Measurements from ENCODE around the gene DMD.

DMD gene

GRCh38 chrX:33178218-33178617 lies 33.1 kb downstream of the DMD start:
- H3K9ac ChIP-seq (ENCODE audit: low read length) = no peak overlapping the region
- no peaks in the 10 kb centered on the region for H3K27me3 ChIP-seq (ENCODE audit: low read depth, low read length)
- H3K79me2 ChIP-seq (ENCODE audit: low read length) = no peaks in the 10 kb centered on the region
- no peak overlapping the region for H2AFZ ChIP-seq (ENCODE audit: low read depth, low read length)
- TF ChIP-seq EZH2phosphoT487 (IDR thresholded peaks at IDR 0.05; ENCODE audit: low read depth) = no peak
- TF ChIP-seq, protein P1, sequence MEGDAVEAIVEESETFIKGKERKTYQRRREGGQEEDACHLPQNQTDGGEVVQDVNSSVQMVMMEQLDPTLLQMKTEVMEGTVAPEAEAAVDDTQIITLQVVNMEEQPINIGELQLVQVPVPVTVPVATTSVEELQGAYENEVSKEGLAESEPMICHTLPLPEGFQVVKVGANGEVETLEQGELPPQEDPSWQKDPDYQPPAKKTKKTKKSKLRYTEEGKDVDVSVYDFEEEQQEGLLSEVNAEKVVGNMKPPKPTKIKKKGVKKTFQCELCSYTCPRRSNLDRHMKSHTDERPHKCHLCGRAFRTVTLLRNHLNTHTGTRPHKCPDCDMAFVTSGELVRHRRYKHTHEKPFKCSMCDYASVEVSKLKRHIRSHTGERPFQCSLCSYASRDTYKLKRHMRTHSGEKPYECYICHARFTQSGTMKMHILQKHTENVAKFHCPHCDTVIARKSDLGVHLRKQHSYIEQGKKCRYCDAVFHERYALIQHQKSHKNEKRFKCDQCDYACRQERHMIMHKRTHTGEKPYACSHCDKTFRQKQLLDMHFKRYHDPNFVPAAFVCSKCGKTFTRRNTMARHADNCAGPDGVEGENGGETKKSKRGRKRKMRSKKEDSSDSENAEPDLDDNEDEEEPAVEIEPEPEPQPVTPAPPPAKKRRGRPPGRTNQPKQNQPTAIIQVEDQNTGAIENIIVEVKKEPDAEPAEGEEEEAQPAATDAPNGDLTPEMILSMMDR (IDR thresholded peaks at IDR 0.05; ENCODE audit: low read depth, low read length) = no peak
- no peak overlapping the region for H3K4me3 ChIP-seq (ENCODE audit: low read length)
- peaks cover 60% of the 10 kb centered on the region for H3K4me1 ChIP-seq (ENCODE audit: low read length)
- H3K36me3 ChIP-seq (replicated peaks; ENCODE audit: low read depth, low read length) = peaks cover 23% of the 10 kb centered on the region
- peaks cover 13% of the 10 kb centered on the region for H3K9me3 ChIP-seq (ENCODE audit: insufficient read depth, low read length)
- H3K4me2 ChIP-seq (ENCODE audit: low read length) = no peak overlapping the region
- no peak overlapping the region for H3K27ac ChIP-seq (ENCODE audit: low read length)
- H4K20me1 ChIP-seq (ENCODE audit: insufficient read depth, low read length) = no peaks in the 10 kb centered on the region

DNA sequence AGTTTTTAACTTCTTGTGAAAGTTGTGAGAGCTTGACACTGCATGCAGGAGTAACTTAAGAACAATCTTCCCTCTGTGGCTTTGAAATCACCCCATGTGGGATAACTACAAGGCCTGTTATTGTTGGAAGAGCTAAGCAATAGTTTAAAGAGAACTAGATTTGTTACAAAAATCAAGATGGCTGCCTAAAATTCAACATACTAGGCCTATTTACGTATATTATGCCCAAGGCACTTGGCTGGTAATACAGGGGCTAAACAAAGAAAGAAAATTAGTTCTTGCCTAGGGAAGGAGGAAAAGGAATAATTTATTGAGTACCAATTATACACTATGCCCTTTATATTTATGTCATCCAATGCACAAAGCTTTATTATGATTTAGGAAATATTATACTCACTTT lies 36.1 kb downstream of the DMD start:
- no peak overlapping the region for H3K4me3 ChIP-seq (ENCODE audit: low read length)
- H3K4me2 ChIP-seq (ENCODE audit: low read length) = peak overlapping the region; percentile 65; the same call in 1 of the 2 replicates
- TF ChIP-seq, protein P1 (IDR thresholded peaks at IDR 0.05; ENCODE audit: low read depth, low read length) = no peak
- TF ChIP-seq EZH2phosphoT487 (IDR thresholded peaks at IDR 0.05; ENCODE audit: low read depth) = no peak
- peak overlapping the region; percentile 42 for H3K9ac ChIP-seq (ENCODE audit: low read length)
- H4K20me1 ChIP-seq (ENCODE audit: insufficient read depth, low read length) = no peaks in the 10 kb centered on the region
- H3K36me3 ChIP-seq (replicated peaks; ENCODE audit: low read depth, low read length) = peaks cover 12% of the 10 kb centered on the region
- H2AFZ ChIP-seq (ENCODE audit: low read depth, low read length) = peak overlapping the region; percentile 65; the same call in 1 of the 2 replicates
- no peaks in the 10 kb centered on the region for H3K79me2 ChIP-seq (ENCODE audit: low read length)
- H3K27ac ChIP-seq (ENCODE audit: low read length) = peak overlapping the region; percentile 94
- peaks cover 67% of the 10 kb centered on the region for H3K4me1 ChIP-seq (ENCODE audit: low read length)
- peaks cover 5% of the 10 kb centered on the region; the same call in 1 of the 2 replicates for H3K9me3 ChIP-seq (ENCODE audit: insufficient read depth, low read length)
- no peaks in the 10 kb centered on the region for H3K27me3 ChIP-seq (ENCODE audit: low read depth, low read length)

DNA sequence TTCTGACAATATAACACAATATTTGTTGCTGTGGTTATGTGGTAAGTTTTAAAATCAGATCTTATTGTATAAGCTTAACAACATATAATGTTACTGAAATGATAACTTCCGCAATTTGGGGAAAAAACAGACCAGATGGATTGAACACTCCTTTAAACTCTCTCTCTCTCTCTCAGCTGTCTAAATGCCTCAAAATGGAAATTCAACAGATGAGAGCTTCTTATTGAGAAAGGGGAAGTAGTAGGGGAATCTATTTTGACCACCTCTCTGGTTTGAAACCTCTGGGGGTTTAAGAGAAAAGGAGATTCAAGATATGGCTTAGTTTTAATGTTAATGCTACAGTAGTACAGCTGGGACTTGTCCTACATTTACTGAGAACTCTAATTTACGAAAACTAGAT lies 40.3 kb downstream of the DMD start:
- Histone ChIP-seq H3K27me3 (ENCODE audit: low read depth, low read length) (no peaks in the 10 kb centered on the region), H3K4me3 (ENCODE audit: low read length) (peak overlapping the region; percentile 17; the same call in 1 of the 2 replicates), H3K4me1 (ENCODE audit: low read length) (peaks cover 63% of the 10 kb centered on the region), H3K4me2 (ENCODE audit: low read length) (peak overlapping the region; percentile 74), H3K36me3 (replicated peaks; ENCODE audit: low read depth, low read length) (peaks cover 22% of the 10 kb centered on the region), H2AFZ (ENCODE audit: low read depth, low read length) (peak overlapping the region; percentile 23; the same call in 1 of the 2 replicates), H3K9ac (ENCODE audit: low read length) (peak overlapping the region; percentile 62; the same call in 1 of the 2 replicates), H3K9me3 (ENCODE audit: insufficient read depth, low read length) (no peaks in the 10 kb centered on the region), H3K27ac (ENCODE audit: low read length) (peak overlapping the region; percentile 94), H4K20me1 (ENCODE audit: insufficient read depth, low read length) (no peaks in the 10 kb centered on the region), H3K79me2 (ENCODE audit: low read length) (no peaks in the 10 kb centered on the region)
- TF ChIP-seq EZH2phosphoT487 (IDR thresholded peaks at IDR 0.05; ENCODE audit: low read depth) = no peak
- TF ChIP-seq, protein P1 (IDR thresholded peaks at IDR 0.05; ENCODE audit: low read depth, low read length) = no peak

- no peak overlapping the region for H3K4me2 ChIP-seq (ENCODE audit: low read length)
- no peaks in the 10 kb centered on the region for H3K27me3 ChIP-seq (ENCODE audit: low read depth, low read length)
- H3K9me3 ChIP-seq (ENCODE audit: insufficient read depth, low read length) = no peaks in the 10 kb centered on the region
- no peak overlapping the region for H3K27ac ChIP-seq (ENCODE audit: low read length)
- H3K4me3 ChIP-seq (ENCODE audit: low read length) = no peak overlapping the region
- TF ChIP-seq, protein P1 (IDR thresholded peaks at IDR 0.05; ENCODE audit: low read depth, low read length) = no peak
- TF ChIP-seq EZH2phosphoT487 (IDR thresholded peaks at IDR 0.05; ENCODE audit: low read depth) = no peak
- no peak overlapping the region for H3K9ac ChIP-seq (ENCODE audit: low read length)
- H3K36me3 ChIP-seq (replicated peaks; ENCODE audit: low read depth, low read length) = peaks cover 5% of the 10 kb centered on the region
- no peaks in the 10 kb centered on the region for H3K79me2 ChIP-seq (ENCODE audit: low read length)
- H4K20me1 ChIP-seq (ENCODE audit: insufficient read depth, low read length) = no peaks in the 10 kb centered on the region
- H3K4me1 ChIP-seq (ENCODE audit: low read length) = peaks cover 7% of the 10 kb centered on the region
- H2AFZ ChIP-seq (ENCODE audit: low read depth, low read length) = no peak overlapping the region
Measured at GRCh38 chrX:33161829-33162228, 49.5 kb downstream of the DMD start.

Measured in OCI-LY3 (cell line).